ENCODE results near the gene CC2D2A. TPM values are rescaled to one million over a fixed set of nuclear protein-coding genes. Genes with fewer than 3 reads are reported as not detected.

The CC2D2A gene
- total RNA-seq, 1 experiment from 2014 or later, result 13.0 TPM

GRCh38 chr4:15434091-15434490 is 35.6 kb upstream of the CC2D2A start:
- Histone ChIP-seq H4K20me1 (ENCODE audit: insufficient read depth) (no peaks in the 10 kb centered on the region), H3K4me2 (ENCODE audit: low read length) (no peak overlapping the region), H3K79me2 (ENCODE audit: insufficient read depth, low read length) (no peaks in the 10 kb centered on the region), H3K27ac (ENCODE audit: low read depth, low read length) (no peak overlapping the region), H3K4me3 (replicated peaks in 1 of 2; ENCODE audit: low read depth in 1 of 2, low read length in 2 of 2) (no peak overlapping the region), H2AFZ (ENCODE audit: low read depth, low read length, poor library complexity, severe bottlenecking) (no peak overlapping the region), H3K27me3 (ENCODE audit: insufficient read depth, low read length) (peaks cover 8% of the 10 kb centered on the region; the same call in 1 of the 2 replicates), H3K36me3 (ENCODE audit: control insufficient read depth in 1 of 2, insufficient read depth in 2 of 2, low read length in 2 of 2) (no peaks in the 10 kb centered on the region), H3K9ac (ENCODE audit: low read length) (no peak overlapping the region), H3K4me1 (ENCODE audit: control insufficient read depth in 1 of 2, insufficient read depth in 2 of 2, low read length in 2 of 2) (no peaks in the 10 kb centered on the region), H3K9me2 (ENCODE audit: insufficient read depth) (no peaks in the 10 kb centered on the region), H3K9me3 (ENCODE audit: control insufficient read depth in 1 of 2, insufficient read depth in 1 of 2, low read depth in 1 of 2, low read length in 2 of 2) (no peaks in the 10 kb centered on the region)
- DNase-seq (ENCODE audit: low read depth, low spot score), result no peak
- BruUV-seq (replicated peaks), result no TSS peak
- CTCF ChIA-PET, result no interaction called here
- TF ChIP-seq EGR1 (IDR thresholded peaks at IDR 0.05; ENCODE audit: low read depth) (no peak), CEBPB (IDR thresholded peaks at IDR 0.05; ENCODE audit: low read depth) (no peak), FOSL1 (IDR thresholded peaks at IDR 0.05; ENCODE audit: low read depth) (no peak), JUND (IDR thresholded peaks at IDR 0.05) (no peak), REST (IDR thresholded peaks at IDR 0.05; ENCODE audit: low read depth) (no peak), POLR2A (IDR thresholded peaks at IDR 0.05; ENCODE audit: borderline replicate concordance, extremely low read depth, insufficient read depth, insufficient read length) (no peak), ZFX (IDR thresholded peaks at IDR 0.05) (no peak), POLR2AphosphoS5 (IDR thresholded peaks at IDR 0.05; ENCODE audit: low read depth, low read length) (no peak), ZBTB33 (IDR thresholded peaks at IDR 0.05; ENCODE audit: extremely low read depth, insufficient replicate concordance, low read length) (no peak), MAX (IDR thresholded peaks at IDR 0.05) (no peak), EZH2 (IDR thresholded peaks at IDR 0.05) (no peak), CTCF (IDR thresholded peaks at IDR 0.05 in 2 of 3, conservative IDR thresholded peaks at IDR 0.05 in 1 of 3; ENCODE audit: borderline replicate concordance in 1 of 3, insufficient read depth in 1 of 3, low read depth in 2 of 3, low read length in 2 of 3) (no peak)
- POLR2A ChIA-PET, result no interaction called here
- no peak for ATAC-seq
- RAD21 ChIA-PET (ENCODE audit: low non-redundant PET in 1 of 2, low total read pairs in 2 of 2, uncharacterized antibody in 2 of 2, unreplicated experiment in 2 of 2), result no interaction called here
- intact Hi-C loops (cut with micrococcal nuclease), result no loop called here
